Measurements from ENCODE around the gene CORO2B.

The CORO2B gene, protein sequence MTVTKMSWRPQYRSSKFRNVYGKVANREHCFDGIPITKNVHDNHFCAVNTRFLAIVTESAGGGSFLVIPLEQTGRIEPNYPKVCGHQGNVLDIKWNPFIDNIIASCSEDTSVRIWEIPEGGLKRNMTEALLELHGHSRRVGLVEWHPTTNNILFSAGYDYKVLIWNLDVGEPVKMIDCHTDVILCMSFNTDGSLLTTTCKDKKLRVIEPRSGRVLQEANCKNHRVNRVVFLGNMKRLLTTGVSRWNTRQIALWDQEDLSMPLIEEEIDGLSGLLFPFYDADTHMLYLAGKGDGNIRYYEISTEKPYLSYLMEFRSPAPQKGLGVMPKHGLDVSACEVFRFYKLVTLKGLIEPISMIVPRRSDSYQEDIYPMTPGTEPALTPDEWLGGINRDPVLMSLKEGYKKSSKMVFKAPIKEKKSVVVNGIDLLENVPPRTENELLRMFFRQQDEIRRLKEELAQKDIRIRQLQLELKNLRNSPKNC

GRCh38 chr15:68578980-68579935, at the start of gene CORO2B:
Gene CORO2B (plus strand): TSS chr15:68578993. CDS start chr15:68579263, 270 bp downstream.
- DNase-seq = peak; percentile 41

- DNase-seq = no peak
Observed at GRCh38 chr15:68531387-68532179, 47.2 kb upstream of the CORO2B start.

DNA sequence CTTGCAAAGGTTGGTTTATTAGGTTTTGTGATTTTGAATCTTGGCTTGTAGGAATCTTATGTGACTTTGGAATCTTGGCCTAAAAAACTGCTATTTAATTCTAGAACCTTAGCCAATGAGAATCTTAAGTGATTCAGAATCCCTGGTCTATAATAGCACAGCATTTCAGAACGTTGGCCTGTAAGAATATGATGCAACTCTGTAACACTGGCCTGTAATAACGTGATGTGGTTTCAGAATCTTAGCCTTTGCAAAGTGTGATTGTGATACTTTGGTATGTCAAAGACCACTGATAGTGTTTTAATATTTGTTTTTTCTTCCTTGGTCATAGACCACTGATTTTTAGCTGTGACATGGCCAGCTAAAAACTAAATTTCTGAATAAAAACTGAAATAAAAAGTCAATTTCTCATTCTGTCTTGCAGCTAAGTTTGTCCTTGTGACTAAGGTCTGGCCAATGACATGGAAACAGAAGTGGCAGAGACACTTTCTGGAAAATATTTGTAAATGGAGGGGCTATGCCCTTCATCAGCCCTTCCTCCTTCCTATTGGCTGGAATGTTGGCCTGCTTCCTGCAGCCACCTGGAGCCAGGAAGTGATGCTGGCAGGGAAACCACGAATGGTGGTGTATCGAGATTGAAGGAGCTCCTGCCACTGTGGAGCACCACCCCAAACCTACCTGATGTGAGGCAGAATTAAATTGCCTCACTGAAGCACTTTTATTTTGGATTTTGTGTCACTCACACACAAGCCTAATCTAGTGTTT, 42.3 kb upstream of the CORO2B start:
- no peak for DNase-seq

- no peak for DNase-seq
Observed at GRCh38 chr15:68537097-68537496, 41.7 kb upstream of the CORO2B start.

GRCh38 chr15:68537506-68537905, 41.3 kb upstream of the CORO2B start:
- DNase-seq = no peak

GRCh38 chr15:68538311-68538710, 40.5 kb upstream of the CORO2B start:
- DNase-seq = no peak

- no peak for DNase-seq
Observed at GRCh38 chr15:68541743-68542142, 37.0 kb upstream of the CORO2B start.

- no peak for DNase-seq
Observed at GRCh38 chr15:68542348-68542747, 36.4 kb upstream of the CORO2B start.

- no peak for DNase-seq
Observed at GRCh38 chr15:68542771-68543164, 36.0 kb upstream of the CORO2B start.

DNA sequence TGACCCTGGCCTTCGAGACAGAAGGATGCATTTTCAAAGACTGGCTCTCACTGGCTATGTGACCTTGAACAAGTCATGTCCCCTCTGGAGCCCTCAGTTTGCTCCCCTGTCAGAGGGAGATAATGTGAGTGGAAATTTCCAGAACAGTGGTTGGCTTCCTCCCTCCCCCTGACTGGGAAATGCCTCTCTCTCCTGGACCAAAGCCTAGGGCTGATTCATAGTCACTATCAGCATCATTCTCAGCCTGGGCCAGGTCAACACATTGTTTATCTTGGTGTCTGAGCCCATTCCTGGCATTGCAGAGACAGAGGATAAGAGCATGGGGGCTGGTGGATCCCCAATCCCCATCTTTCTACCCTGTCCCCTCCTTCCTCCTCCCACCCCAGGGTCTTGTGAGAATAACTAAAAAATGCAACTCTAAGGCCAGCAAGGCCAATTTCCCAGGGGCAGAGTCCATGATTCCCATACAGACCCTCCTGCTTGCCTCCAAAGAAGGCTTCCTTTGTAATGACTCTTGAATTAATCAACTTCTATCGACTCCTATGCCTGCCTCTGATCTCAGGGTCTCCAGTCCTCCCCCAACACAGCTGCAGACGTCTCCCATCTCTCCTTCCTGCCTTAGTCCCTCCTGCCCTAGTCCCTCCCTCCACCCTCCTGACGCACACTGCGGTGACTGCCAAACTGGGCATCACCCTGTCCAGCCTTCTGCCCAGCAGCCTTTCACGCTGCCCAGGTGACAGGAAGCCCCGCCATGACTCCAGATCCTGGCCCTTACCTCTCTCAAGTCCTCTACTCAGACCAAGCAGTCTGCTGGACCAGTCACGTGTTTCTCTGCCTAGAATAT, 35.4 kb upstream of the CORO2B start:
- no peak for DNase-seq

DNA sequence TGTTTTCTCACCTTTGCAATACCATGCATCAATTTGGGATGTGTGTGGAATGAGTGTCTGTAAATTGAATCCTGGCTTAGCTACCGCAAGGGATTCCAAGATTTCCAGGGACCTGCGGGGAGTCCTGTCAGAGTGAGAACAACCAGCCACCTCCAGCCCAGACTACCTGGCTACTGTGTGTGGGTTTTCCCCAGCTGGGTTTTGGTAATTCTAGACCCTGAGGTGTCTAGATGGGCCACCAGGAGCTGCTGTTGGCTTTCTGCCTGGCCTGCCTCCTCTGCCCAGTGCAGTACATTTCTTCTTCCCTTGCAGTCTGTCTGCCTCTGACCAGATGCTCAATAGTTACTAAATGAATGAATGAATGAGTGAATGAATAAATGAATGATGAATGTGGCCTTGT, 32.5 kb upstream of the CORO2B start:
- no peak for DNase-seq

DNA sequence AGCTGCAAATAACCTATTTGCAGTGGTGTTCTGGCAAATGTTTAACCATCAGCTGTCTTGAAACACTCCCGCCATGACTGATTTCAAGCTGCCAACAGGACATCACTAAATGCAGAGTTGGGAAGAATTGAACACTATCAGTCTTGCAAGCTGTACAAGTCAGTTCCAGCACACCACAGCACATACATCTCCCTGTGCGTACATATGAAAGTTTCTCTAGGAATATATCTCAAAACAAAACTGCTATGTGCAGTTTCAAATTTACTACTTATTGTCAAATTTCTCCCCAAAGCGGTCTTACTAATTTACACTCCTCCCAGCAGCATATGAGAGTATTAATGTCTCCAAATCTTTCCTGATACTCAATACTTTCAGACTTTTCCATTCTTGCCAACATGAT, 30.4 kb upstream of the CORO2B start:
- no peak for DNase-seq

- no peak for DNase-seq
Observed at GRCh38 chr15:68550004-68550403, 28.8 kb upstream of the CORO2B start.

DNA sequence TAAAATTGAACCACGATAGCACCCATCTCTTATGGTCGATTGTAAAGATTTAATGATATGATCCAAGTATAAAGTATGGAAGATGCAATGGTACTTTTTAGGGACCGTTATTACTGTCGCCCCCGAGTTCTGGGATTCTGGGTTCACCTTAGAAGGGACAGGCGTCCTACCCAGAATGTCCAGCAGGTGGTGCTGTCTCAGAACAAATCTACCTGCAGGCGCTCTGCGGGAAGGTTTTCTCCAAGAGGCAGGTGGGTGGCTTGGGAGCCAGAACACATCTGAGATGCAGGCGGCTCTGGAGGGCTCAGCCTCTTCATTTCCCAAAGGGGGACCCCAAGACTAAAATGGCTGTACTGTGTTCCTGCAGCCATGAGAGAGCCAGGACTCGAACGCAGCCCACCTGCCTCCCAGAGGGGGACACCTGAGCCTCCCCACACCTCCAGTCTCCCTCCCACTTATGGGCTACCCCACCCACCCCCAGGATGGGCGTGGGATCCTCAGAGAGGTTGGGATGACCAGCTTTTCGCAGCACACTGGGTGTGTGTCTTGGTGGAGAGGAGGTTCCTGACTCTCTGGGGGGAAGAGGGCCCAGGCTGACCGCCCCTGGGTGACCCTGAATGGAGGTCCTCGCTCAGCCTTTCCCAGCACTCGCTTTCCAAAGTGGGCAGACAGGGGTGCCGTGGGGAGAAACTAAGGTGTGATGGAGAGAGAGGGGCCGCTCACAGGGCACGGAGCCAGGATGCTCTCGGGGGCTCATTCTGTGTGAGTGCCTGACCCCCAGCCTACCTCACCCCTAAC, 28.1 kb upstream of the CORO2B start:
- DNase-seq = peak; percentile 79

DNA sequence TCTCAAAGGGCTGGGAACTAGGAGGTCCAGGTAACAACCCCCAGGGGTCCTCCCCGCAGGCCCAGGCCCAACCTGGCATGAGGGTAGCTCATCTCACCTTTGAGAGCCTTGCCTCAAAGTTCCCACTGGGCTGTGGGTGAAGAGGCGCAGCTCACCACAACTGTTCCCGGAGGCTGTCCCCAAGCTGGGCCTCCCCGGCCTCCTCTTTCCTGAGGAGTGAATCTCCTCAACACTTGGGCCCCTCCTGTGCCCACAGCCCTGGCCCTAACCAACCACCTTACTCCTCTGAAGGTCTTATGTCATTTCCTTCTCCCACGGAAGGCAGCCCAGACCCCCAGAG, 27.5 kb upstream of the CORO2B start:
- no peak for DNase-seq

DNA sequence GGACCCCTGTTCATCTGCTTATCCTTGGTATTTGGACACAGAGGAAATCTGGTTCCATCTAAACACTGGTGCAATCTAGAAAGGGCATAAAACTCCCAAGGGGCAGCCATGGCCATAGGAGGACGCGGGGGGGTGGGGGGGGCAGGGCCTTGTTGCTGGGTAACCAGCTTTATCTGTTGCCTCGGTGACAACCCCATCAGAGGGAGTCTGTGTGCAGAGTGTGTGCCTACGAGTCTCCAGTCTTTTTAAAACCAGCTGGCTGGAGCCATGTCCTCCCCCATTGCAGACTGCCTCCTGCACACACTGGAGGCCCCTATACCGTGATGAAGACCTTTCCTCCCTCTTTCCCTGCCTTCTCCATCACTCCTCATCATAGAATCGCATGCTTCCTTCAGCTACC, 26.4 kb upstream of the CORO2B start:
- DNase-seq = no peak

GRCh38 chr15:68552773-68553172, 26.0 kb upstream of the CORO2B start:
- no peak for DNase-seq

GRCh38 chr15:68553314-68553993, 25.3 kb upstream of the CORO2B start:
- DNase-seq = no peak

GRCh38 chr15:68553994-68554720, 24.6 kb upstream of the CORO2B start:
- peak; percentile 47 for DNase-seq

Measured in stimulated activated CD4-positive, alpha-beta T cell treated with anti-CD3 and anti-CD28 coated beads, Interleukin-4, amount 100 ng/mL, for 1 hour (primary cell).